ENCODE results near the gene ZNF584. TPM values are rescaled to one million over a fixed set of nuclear protein-coding genes. Genes with fewer than 3 reads are reported as not detected.

ZNF584 gene
- total RNA-seq, 1 donor from 2014 or later = 16.7 TPM

- Histone ChIP-seq H3K27ac (no peak overlapping the region), H3K4me3 (no peak overlapping the region), H3K9me3 (no peaks in the 10 kb centered on the region), H3K4me1 (peaks cover 35% of the 10 kb centered on the region), H3K27me3 (no peaks in the 10 kb centered on the region), H3K36me3 (peaks cover 3 to 21% of the 10 kb centered on the region in 2 donors)
- no peak for TF ChIP-seq CTCF (IDR thresholded peaks at IDR 0.05)
- TF ChIP-seq POLR2AphosphoS5 (IDR thresholded peaks at IDR 0.05; ENCODE audit: insufficient read depth in 1 of 2, low read depth in 1 of 2) = no peak
- no peak for TF ChIP-seq POLR2A (IDR thresholded peaks at IDR 0.05)
- intact Hi-C loops (cut with DNase I) = no loop called here
- no peak for DNase-seq (ENCODE audit: extremely low spot score in 2 of 2)
Measured at GRCh38 chr19:58398087-58398486, 10.4 kb upstream of the ZNF584 start.

GRCh38 chr19:58398545-58398944, 9.9 kb upstream of the ZNF584 start:
- Histone ChIP-seq H3K36me3 (peaks cover 3 to 16% of the 10 kb centered on the region in 2 donors), H3K9me3 (no peaks in the 10 kb centered on the region), H3K4me1 (peaks cover 35% of the 10 kb centered on the region), H3K27me3 (no peaks in the 10 kb centered on the region), H3K4me3 (no peak overlapping the region), H3K27ac (no peak overlapping the region)
- TF ChIP-seq POLR2AphosphoS5 (IDR thresholded peaks at IDR 0.05; ENCODE audit: insufficient read depth in 1 of 2, low read depth in 1 of 2) (no peak), POLR2A (IDR thresholded peaks at IDR 0.05) (no peak), CTCF (IDR thresholded peaks at IDR 0.05) (no peak)
- no peak for DNase-seq (ENCODE audit: extremely low spot score in 2 of 2)
- intact Hi-C loops (cut with DNase I) = no loop called here

GRCh38 chr19:58399903-58400302, 8.5 kb upstream of the ZNF584 start:
- intact Hi-C loops (cut with DNase I) = no loop called here
- peaks cover 0 to 2% of the 10 kb centered on the region in 2 donors for H3K36me3 ChIP-seq
- no peak for DNase-seq (ENCODE audit: extremely low spot score in 2 of 2)
- no peak overlapping the region for H3K27ac ChIP-seq
- no peaks in the 10 kb centered on the region for H3K27me3 ChIP-seq
- no peak for TF ChIP-seq POLR2A (IDR thresholded peaks at IDR 0.05)
- peaks cover 34% of the 10 kb centered on the region for H3K4me1 ChIP-seq
- no peak overlapping the region for H3K4me3 ChIP-seq
- H3K9me3 ChIP-seq = no peaks in the 10 kb centered on the region

GRCh38 chr19:58400316-58400915, 8.0 kb upstream of the ZNF584 start:
- TF ChIP-seq POLR2AphosphoS5 (IDR thresholded peaks at IDR 0.05; ENCODE audit: insufficient read depth in 1 of 2, low read depth in 1 of 2) (no peak), POLR2A (IDR thresholded peaks at IDR 0.05) (no peak), CTCF (IDR thresholded peaks at IDR 0.05) (no peak)
- H3K27me3 ChIP-seq = no peaks in the 10 kb centered on the region
- intact Hi-C loops (cut with DNase I) = no loop called here
- DNase-seq (ENCODE audit: extremely low spot score in 2 of 2) = no peak
- H3K4me3 ChIP-seq = peak overlapping the region; percentile 56 to 57
- H3K27ac ChIP-seq = no peak overlapping the region
- H3K4me1 ChIP-seq = peaks cover 29% of the 10 kb centered on the region
- H3K36me3 ChIP-seq = no peaks in the 10 kb centered on the region
- no peaks in the 10 kb centered on the region for H3K9me3 ChIP-seq

- peaks cover 29% of the 10 kb centered on the region for H3K4me1 ChIP-seq
- H3K27me3 ChIP-seq = no peaks in the 10 kb centered on the region
- H3K4me3 ChIP-seq = peak overlapping the region; percentile 56 to 57
- no peaks in the 10 kb centered on the region for H3K9me3 ChIP-seq
- no peaks in the 10 kb centered on the region for H3K36me3 ChIP-seq
- H3K27ac ChIP-seq = peak overlapping the region; percentile 57
- TF ChIP-seq CTCF (IDR thresholded peaks at IDR 0.05) (no peak), POLR2AphosphoS5 (IDR thresholded peaks at IDR 0.05; ENCODE audit: insufficient read depth in 1 of 2, low read depth in 1 of 2) (peak; percentile 85 to 94), POLR2A (IDR thresholded peaks at IDR 0.05) (peak in 1 of 2 donors; percentile 38)
- DNase-seq (ENCODE audit: extremely low spot score in 2 of 2) = peak; percentile 99
- intact Hi-C loops (cut with DNase I) = no loop called here
Measured at GRCh38 chr19:58400916-58401839, 7.3 kb upstream of the ZNF584 start.

Measured in vagina (tissue), 2 donors.